Mucosa of stomach (tissue), 1 donor: ENCODE data around the gene NOPCHAP1.
"Not testable (repeated sequence)": the region's sequence is repeated elsewhere in the genome, so short reads cannot be mapped to it uniquely, and the experiment has no call there.

Experiments
- H3K27me3 ChIP-seq: one replicate; pipeline ENCODE4 v1.7.0; 2013; ENCODE audit warnings: mild to moderate bottlenecking, low read length; ENCODE audit not compliant: control insufficient read depth, insufficient read depth
- H3K36me3 ChIP-seq: one replicate; pipeline ENCODE4 v1.7.0; 2013; ENCODE audit warnings: low read length; ENCODE audit not compliant: control insufficient read depth, insufficient read depth
- H3K4me1 ChIP-seq: one replicate; pipeline ENCODE4 v1.7.0; 2013; ENCODE audit warnings: mild to moderate bottlenecking, low read length; ENCODE audit not compliant: control insufficient read depth, insufficient read depth
- H3K4me3 ChIP-seq: one replicate; pipeline ENCODE4 v1.7.0; 2013; ENCODE audit warnings: low read length
- H3K9ac ChIP-seq: one replicate; pipeline ENCODE4 v1.7.0; 2013; ENCODE audit warnings: mild to moderate bottlenecking, low read length, moderate library complexity
- H3K9me3 ChIP-seq: one replicate; pipeline ENCODE4 v1.7.0; 2013; ENCODE audit warnings: mild to moderate bottlenecking, low read length, moderate library complexity; ENCODE audit not compliant: control insufficient read depth
- donor health status: Pancreatic carcinoma.

The NOPCHAP1 gene, protein sequence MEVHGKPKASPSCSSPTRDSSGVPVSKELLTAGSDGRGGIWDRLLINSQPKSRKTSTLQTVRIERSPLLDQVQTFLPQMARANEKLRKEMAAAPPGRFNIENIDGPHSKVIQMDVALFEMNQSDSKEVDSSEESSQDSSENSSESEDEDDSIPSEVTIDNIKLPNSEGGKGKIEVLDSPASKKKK

DNA sequence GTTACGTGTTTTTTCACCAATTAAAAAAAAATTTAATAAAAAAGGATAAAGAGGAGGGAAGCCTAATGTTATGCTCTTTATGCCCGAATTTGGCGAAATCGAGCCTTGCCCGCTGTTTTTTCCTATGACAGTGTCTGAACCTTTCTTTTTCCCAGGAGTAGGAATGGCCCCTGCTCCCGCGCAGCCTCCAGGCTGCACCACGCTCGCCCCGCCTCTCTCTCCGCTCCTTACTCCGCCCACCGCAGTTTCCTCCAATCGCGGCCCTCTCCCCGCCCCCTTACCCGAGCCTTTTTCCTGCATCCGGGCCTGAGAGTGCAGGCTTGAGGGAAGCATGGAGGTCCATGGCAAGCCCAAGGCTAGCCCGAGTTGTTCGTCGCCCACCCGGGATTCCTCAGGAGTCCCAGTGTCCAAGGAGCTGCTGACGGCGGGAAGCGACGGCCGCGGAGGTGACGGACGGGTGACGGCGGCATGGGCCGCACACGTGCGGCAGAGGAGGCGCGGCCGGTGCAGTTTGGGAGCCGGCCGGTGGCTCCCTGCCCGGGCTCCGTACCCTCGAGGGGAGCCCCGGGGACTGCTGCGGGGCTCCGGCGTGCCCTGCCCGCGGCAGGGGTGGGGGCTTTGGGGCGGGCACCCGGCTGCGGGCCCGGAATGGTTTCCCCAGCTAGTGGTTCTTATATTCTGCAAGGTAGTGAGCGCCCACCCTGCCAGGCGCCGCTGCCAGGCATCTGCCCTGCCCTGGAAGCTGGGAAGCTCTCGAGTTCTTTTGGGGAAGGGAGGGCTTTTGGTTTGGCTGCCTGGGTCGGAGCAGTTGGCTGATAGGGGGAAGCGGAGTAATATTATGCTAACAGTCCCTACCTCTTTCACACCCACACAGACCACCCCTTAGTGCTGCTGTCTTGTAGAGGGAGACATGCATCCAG lies at the start of gene NOPCHAP1:
TSS of gene NOPCHAP1 (plus strand) at position 295 of the 920 bp plus-strand sequence. CDS start at position 332, 37 bp downstream.
- no peaks in the 10 kb centered on the region for H3K9me3 ChIP-seq
- peaks cover 4% of the 10 kb centered on the region for H3K36me3 ChIP-seq
- peak within 1 kb of the TSS; percentile 70 for H3K4me3 ChIP-seq
- H3K4me1 ChIP-seq: no peaks in the 10 kb centered on the region
- peak within 1 kb of the TSS; percentile 67 for H3K9ac ChIP-seq
- H3K27me3 ChIP-seq: no peaks in the 10 kb centered on the region

DNA sequence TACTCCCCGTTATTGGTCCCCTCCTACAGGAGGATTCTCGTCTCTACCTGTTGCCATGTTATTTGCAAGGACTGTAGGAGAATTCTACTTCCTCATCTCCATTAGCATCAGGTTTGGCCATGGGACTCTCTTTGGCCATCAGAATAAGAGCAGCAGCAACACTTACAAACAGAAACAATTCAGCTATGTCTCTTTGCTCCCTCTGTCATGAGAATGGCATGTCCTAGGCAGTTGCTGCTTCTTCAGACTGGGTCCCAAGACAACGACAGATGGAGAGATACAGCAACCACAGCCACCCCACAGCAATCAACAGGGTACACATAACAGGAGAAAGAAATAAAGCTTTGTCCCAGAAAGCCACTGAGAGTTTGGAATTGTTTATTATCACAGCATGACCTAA lies 47.7 kb upstream of the NOPCHAP1 start:
- Histone ChIP-seq H3K9me3 (no peaks in the 10 kb centered on the region), H3K4me1 (peaks cover 7% of the 10 kb centered on the region), H3K4me3 (no peak overlapping the region), H3K27me3 (no peaks in the 10 kb centered on the region), H3K9ac (no peak overlapping the region), H3K36me3 (no peaks in the 10 kb centered on the region)

DNA sequence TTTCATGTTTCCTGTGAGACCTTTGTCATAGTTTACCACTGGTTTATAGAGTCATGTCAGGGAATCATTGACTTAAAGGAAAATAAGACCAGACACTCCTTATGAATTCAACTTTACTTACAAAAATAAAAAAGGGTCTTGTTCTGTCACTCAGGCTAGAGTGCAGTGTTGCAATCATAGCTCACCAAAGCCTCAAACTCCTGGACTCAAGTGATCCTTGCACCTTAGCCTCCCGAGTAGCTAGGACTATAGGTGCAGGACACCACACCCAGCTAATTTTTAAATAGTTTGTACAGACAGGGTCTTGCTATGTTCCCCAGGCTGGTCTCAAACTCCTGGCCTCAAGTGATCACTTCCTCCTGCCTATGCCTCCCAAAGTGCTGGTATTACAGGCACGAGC lies 47.0 kb upstream of the NOPCHAP1 start:
- H3K4me1 ChIP-seq: peaks cover 10% of the 10 kb centered on the region
- H3K9me3 ChIP-seq: no peaks in the 10 kb centered on the region
- no peak overlapping the region for H3K9ac ChIP-seq
- H3K36me3 ChIP-seq: no peaks in the 10 kb centered on the region
- no peaks in the 10 kb centered on the region for H3K27me3 ChIP-seq
- H3K4me3 ChIP-seq: no peak overlapping the region

DNA sequence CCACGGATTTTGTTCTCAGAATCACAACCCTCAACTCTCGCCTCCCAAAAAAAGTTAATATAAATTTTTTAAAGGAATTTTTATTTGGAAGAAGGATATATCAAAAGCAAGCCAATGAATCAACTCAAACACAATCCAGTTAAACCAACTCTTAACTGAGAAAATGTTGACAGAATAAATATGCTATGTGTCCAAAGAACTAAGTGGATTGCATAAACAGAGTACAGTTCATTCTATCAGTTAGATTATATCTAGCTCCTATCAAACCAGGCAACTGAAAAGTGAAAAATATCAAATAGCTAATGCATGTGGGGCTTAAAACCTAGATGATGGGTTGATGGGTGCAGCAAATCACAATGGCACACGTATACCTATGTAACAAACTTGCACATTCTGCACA lies 44.7 kb upstream of the NOPCHAP1 start:
- H3K9me3 ChIP-seq: no peaks in the 10 kb centered on the region
- peaks cover 18% of the 10 kb centered on the region for H3K4me1 ChIP-seq
- H3K36me3 ChIP-seq: no peaks in the 10 kb centered on the region
- H3K27me3 ChIP-seq: no peaks in the 10 kb centered on the region
- H3K4me3 ChIP-seq: no peak overlapping the region
- H3K9ac ChIP-seq: no peak overlapping the region

DNA sequence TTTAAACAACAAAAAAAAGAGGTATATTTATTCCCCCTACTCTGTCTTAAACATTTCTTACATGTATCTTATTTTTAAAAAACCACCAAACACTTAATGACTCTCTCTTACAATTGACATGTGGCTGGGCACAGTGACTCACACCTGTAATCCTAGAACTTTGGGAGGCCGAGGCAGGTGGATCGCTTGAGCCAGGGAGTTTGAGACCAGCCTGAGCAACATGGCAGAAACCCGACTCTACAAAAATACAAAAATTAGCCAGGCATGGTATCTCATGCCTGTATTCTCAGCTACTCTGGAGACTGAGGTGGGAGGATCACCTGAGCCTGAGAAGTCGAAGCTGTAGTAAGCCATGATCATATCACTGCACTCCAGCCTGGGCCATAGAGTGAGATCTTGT lies 44.0 kb upstream of the NOPCHAP1 start:
- no peaks in the 10 kb centered on the region for H3K36me3 ChIP-seq
- H3K4me3 ChIP-seq: no peak overlapping the region
- no peaks in the 10 kb centered on the region for H3K27me3 ChIP-seq
- no peak overlapping the region for H3K9ac ChIP-seq
- no peaks in the 10 kb centered on the region for H3K9me3 ChIP-seq
- H3K4me1 ChIP-seq: peaks cover 18% of the 10 kb centered on the region

DNA sequence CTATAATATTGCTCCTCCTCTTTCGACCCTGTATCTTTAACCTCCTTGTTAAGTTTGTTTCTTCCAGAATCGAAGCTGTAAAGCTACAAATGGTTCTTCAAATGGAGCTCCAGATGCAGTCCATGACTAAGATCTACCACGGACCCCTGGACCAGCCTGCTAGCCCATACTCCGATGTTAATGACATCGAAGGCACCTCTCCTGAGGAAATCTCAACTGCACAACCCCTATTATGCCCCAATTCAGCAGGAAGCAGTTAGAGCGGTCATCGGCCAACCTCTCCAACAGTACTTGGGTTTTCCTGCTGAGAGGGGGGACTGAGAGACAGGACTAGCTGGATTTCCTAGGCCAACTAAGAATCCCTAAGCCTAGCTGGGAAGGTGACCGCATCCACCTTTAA lies 42.7 kb upstream of the NOPCHAP1 start:
- H3K9me3 ChIP-seq, H3K27me3 ChIP-seq, H3K4me3 ChIP-seq, H3K9ac ChIP-seq, H3K36me3 ChIP-seq: not testable (repeated sequence)
- H3K4me1 ChIP-seq: peaks cover 14% of the 10 kb centered on the region

DNA sequence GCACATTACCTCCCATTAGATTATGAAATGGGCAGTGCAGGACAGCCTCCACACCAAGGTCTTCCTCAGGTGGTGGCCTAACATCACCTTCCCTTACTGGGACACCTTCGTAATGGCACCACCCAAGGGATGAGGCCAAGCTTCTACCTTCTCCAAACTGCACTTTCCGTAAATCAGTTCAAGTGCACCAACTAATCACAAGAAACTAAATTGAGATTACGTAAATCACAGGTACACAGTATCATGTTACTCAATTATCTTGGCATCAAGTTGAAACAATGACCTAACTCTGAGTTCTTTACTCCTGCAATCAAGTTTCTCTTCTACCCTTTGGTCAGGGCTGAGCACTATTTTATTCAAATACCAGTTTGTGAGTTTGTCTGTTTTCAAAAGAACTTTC lies 41.9 kb upstream of the NOPCHAP1 start:
- Histone ChIP-seq H3K9me3 (no peaks in the 10 kb centered on the region), H3K27me3 (no peaks in the 10 kb centered on the region), H3K36me3 (no peaks in the 10 kb centered on the region), H3K4me1 (peaks cover 11% of the 10 kb centered on the region), H3K9ac (no peak overlapping the region), H3K4me3 (no peak overlapping the region)

DNA sequence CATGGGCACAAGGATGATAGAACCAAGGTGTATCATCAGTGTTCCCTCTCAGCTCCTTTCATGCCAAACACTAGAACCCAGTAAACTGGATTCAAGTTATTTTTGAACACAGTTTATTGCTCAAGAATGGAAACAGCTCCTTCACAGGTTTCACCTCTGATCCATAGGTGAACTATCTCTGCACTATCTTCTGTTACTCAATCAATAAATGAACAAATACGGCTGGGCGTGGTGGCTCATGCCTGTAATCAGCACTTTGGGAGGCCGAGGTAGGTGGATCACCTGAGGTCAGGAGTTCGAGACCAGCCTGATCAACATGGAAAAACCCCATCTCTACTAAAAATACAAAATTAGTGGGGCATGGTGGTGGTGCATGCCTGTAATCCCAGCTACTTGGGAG lies 37.4 kb upstream of the NOPCHAP1 start:
- not testable (repeated sequence) for H3K4me3 ChIP-seq, H3K36me3 ChIP-seq, H3K27me3 ChIP-seq, H3K9me3 ChIP-seq, H3K9ac ChIP-seq
- peaks cover 26% of the 10 kb centered on the region for H3K4me1 ChIP-seq

DNA sequence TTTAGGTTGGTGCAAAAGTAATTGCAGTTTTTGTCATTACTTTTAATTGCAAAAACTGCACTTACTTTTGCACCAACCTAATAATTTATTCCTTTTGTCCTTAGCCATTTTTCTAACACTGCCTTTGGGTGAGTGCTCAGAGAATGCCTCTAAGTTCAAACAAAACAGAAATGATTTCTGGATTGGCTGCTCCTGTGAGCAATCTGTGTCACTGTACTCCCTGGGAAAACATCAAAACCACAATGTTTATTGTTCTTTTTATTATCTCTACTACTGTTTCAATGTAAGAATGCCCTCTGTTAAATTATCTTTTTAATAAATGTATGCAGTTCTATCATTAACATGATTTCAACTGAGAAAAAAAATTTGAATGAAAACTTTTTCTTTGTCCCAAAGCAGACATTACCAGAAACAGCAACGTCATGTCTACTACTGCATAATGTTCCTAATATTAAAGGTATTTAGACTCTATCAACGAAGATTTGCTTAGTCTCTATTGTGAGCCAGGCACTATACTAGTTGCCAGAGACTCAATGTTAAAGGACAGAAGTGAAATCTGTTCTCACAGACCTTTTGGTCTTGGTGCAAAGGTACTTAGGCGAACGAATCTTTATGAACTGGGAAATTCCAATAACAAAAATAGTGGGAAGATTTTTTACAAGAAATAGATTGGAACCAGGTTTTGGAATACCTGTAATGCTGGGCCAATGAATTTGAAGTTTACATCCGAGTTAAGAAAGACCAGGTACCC lies 34.2 kb upstream of the NOPCHAP1 start:
- Histone ChIP-seq H3K36me3 (no peaks in the 10 kb centered on the region), H3K9ac (peak overlapping the region; percentile 5), H3K9me3 (no peaks in the 10 kb centered on the region), H3K27me3 (no peaks in the 10 kb centered on the region), H3K4me1 (peaks cover 19% of the 10 kb centered on the region), H3K4me3 (no peak overlapping the region)

DNA sequence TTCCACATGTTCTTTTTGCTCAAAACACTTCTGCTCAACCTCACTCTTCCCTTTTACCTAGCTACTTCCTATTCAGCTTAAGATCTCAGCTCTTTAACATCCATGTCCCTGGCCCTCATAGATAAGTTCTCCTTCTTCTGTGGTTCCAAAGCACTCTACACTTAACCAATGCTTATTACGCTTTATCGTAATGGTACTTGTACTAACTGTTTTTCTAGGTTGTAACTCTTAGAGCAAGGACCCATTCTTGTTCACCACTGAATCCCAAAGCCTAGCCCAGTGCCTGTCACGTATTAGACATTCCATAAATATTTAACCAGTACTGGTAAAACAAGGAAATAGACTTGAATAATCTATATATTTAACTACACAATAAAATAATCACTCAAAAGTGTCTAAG lies 33.3 kb upstream of the NOPCHAP1 start:
- Histone ChIP-seq H3K4me1 (peaks cover 19% of the 10 kb centered on the region), H3K36me3 (no peaks in the 10 kb centered on the region), H3K9ac (peak overlapping the region; percentile 20), H3K4me3 (no peak overlapping the region), H3K27me3 (no peaks in the 10 kb centered on the region), H3K9me3 (no peaks in the 10 kb centered on the region)

DNA sequence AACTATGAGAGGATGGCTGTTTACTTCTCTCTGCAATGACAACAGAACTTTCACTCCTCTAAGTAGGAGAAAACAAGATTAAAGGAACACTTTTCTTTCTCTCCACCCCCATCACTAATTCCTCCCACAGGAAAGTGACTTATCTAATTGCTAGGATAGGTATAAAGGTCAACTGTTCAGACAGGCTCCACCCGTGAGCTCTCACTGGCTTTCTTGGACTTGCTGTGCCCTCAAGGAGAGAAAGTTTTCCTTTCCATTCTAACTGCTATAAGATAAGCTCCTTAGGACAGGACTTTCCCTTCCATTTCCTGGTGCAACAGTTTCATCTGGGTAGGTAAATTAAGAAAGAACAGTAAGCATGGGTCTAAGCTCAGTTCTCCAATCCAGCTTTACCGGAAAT lies 32.8 kb upstream of the NOPCHAP1 start:
- Histone ChIP-seq H3K27me3 (no peaks in the 10 kb centered on the region), H3K4me3 (no peak overlapping the region), H3K36me3 (no peaks in the 10 kb centered on the region), H3K4me1 (peaks cover 19% of the 10 kb centered on the region), H3K9me3 (no peaks in the 10 kb centered on the region), H3K9ac (peak overlapping the region; percentile 0)

DNA sequence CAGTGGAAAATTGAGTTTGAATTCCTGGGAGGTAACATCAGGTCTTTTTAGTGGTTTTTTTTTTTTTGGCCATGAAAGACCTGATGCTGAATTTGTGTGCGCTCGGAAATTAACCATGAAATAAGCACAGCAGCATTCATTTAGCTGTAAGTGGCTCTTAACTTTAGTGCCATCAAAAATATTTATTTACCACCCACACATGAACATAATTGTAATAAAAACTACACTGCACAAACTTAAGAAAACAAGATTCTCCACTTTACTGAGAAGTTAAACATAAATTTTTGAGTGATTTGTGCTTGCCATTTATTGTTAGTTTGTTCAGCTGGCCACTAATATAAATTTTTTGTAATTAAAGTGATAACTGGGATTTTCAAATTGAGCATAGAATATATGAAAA lies 30.4 kb upstream of the NOPCHAP1 start:
- no peaks in the 10 kb centered on the region for H3K27me3 ChIP-seq
- peaks cover 28% of the 10 kb centered on the region for H3K4me1 ChIP-seq
- no peaks in the 10 kb centered on the region for H3K9me3 ChIP-seq
- H3K4me3 ChIP-seq: no peak overlapping the region
- H3K9ac ChIP-seq: no peak overlapping the region
- no peaks in the 10 kb centered on the region for H3K36me3 ChIP-seq
